SU-DHL-6 (cell line): Measurements from ENCODE around the gene CHCHD3.

Experiments
- CTCF ChIP-seq: fragments of 200-600 bp; sonication (generic); IDR thresholded peaks from one replicate; pipeline ENCODE4 v1.5.1; 2017; ENCODE audit warnings: antibody characterized with exemption, mild to moderate bottlenecking, low read length, moderate library complexity; ENCODE audit not compliant: insufficient read depth, poor library complexity, severe bottlenecking
- EZH2phosphoT487 ChIP-seq: fragments of 200-600 bp; sonication (generic), shearing (Covaris generic); conservative IDR thresholded peaks from 2 replicates; pipeline ENCODE4 v1.6.1; 2018; ENCODE audit warnings: mild to moderate bottlenecking, antibody characterized with exemption, low read length, moderate library complexity, mixed read lengths

GRCh38 chr7:132878204-132878919 is 203.5 kb downstream of the CHCHD3 start:
- TF ChIP-seq CTCF = no peak
- no peak for TF ChIP-seq EZH2phosphoT487
